K562 (cell line): Measurements from ENCODE around the gene PNPLA7. TPM values are rescaled to one million over a fixed set of nuclear protein-coding genes. Genes with fewer than 3 reads are reported as not detected.

Source experiments
- FOXK1 ChIP-seq: sonication (generic); formaldehyde crosslinking; IDR thresholded peaks from 2 replicates; pipeline ENCODE4 v1.8.0; 2022; ENCODE audit warnings: missing genetic modification reagents, mild to moderate bottlenecking, borderline replicate concordance
- PRMT5 ChIP-seq: sonication (generic); formaldehyde crosslinking; IDR thresholded peaks from 2 replicates; pipeline ENCODE4 v1.5.0; 2020; ENCODE audit warnings: missing genetic modification reagents
- SIN3A ChIP-seq, 2 experiments: fragments of 150-350 bp in 1 of 2; IDR thresholded peaks; 2 replicates each; pipeline ENCODE4 v1.6.1; 2011 to 2016; ENCODE audit warnings: borderline replicate concordance in 2 of 2, low read depth in 2 of 2, low read length in 2 of 2, mild to moderate bottlenecking in 2 of 2, moderate library complexity in 2 of 2; ENCODE audit not compliant: control insufficient read depth in 1 of 2
- ZNF75A ChIP-seq: fragments of 450-650 bp; formaldehyde crosslinking; IDR thresholded peaks from 2 replicates; pipeline ENCODE4 v1.4.0; 2020; ENCODE audit warnings: mild to moderate bottlenecking
- polyA plus RNA-seq, 8 experiments: library from polyadenylated mRNA; depleted of rRNA in 4 of 8; stranded (reverse) in 5 of 8; unstranded in 3 of 8; fragments of >200 nt; fragmentation: Nextera tagmentation in 2 of 8; fragmentation: Illumina TruSeq in 1 of 8; extraction: Ambion mirVana in 2 of 8; extraction: Trizol in 1 of 8; gene quantifications; 2 replicates each; pipeline versions ENCODE4 v1.2.1 to v1.2.3, GENCODE V29; 2011 to 2014; ENCODE audit warnings: inconsistent platforms in 1 of 8, missing spikeins in 1 of 8
- total RNA-seq, 7 experiments: library from RNA; depleted of rRNA in 6 of 7; stranded (reverse); fragments of >200 nt in 6 of 7; fragmentation: Illumina TruSeq in 2 of 7; extraction: Trizol in 2 of 7; gene quantifications; 2 replicates each; pipeline versions ENCODE4 v1.2.1 to v1.2.3, GENCODE V29; 2011 to 2021; ENCODE audit warnings: low replicate concordance in 1 of 7
- TF ChIP-seq, protein P1 (sequence below): fragments of 450-650 bp; IDR thresholded peaks from 2 replicates; pipeline ENCODE4 v1.6.1; 2018; ENCODE audit warnings: mild to moderate bottlenecking, low read depth; ENCODE audit not compliant: partially characterized antibody
- TF ChIP-seq, protein P2 (sequence below): sonication (generic); formaldehyde crosslinking; IDR thresholded peaks from 2 replicates; pipeline ENCODE4 v1.9.0; 2022; ENCODE audit warnings: mild to moderate bottlenecking, missing genetic modification reagents
- TF ChIP-seq, protein P3 (sequence below), 2 experiments: fragments of 450-650 bp in 1 of 2; sonication (generic) in 1 of 2; formaldehyde crosslinking in 1 of 2; IDR thresholded peaks; 2 replicates each; pipeline versions ENCODE4 v1.7.1 to v1.9.0; 2016 to 2022; ENCODE audit warnings: inconsistent platforms in 1 of 2, mild to moderate bottlenecking in 1 of 2, missing genetic modification reagents in 1 of 2
- TF ChIP-seq, protein P4 (sequence below): fragments of 250-450 bp; sonication (Bioruptor Pico); IDR thresholded peaks from 2 replicates; pipeline ENCODE4 v1.4.0; 2020

The PNPLA7 gene
- total and polyA plus RNA-seq, 9 of the 15 experiments (the other 6 are each of a cell fraction or from before 2014, with no cell fraction given), result 0.01 to 0.85 (median 0.19) TPM; not detected in 1

DNA sequence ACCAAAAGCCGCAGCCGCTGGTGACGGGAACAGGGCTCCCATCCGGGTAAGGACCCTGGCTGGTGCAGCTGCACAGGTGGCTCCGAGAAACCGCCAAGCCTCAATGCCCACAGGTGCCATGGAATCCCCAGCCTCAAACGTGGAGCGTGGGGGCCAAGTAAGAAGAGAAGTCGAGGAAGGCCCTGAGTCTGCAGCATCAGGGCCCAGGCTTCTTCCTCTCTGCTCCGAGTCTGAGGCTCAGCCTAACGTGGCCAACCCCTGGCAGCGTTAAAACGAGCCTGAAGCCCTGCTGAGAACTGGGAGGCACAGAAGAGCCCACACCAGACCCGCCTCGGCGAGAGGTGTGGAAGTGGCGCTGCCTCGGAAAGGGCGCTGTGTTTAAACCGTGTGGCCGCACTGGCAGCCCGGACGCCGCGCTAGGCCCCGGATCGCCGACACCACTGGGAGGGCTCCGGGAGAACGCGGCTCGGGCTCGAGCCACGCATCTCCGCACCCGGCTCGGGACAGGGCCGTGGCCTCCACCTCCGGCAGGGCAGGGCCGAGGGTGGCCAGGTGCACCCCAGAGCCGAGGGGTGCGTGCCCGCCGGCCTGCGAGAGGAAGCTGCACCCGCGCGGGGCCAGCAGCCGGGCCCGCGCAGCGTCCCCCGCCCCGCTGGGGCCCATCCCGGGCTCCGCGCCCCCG is 39.4 kb upstream of the PNPLA7 start (continued):
- TF ChIP-seq, protein P1, sequence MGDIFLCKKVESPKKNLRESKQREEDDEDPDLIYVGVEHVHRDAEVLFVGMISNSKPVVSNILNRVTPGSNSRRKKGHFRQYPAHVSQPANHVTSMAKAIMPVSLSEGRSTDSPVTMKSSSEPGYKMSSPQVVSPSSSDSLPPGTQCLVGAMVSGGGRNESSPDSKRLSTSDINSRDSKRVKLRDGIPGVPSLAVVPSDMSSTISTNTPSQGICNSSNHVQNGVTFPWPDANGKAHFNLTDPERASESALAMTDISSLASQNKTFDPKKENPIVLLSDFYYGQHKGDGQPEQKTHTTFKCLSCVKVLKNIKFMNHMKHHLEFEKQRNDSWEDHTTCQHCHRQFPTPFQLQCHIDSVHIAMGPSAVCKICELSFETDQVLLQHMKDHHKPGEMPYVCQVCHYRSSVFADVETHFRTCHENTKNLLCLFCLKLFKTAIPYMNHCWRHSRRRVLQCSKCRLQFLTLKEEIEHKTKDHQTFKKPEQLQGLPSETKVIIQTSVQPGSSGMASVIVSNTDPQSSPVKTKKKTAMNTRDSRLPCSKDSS, result no peak
- TF ChIP-seq, protein P2, sequence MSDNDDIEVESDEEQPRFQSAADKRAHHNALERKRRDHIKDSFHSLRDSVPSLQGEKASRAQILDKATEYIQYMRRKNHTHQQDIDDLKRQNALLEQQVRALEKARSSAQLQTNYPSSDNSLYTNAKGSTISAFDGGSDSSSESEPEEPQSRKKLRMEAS (CRISPR knock-in tag), result peak; percentile 23; the same call in 1 of the 2 replicates
- TF ChIP-seq, protein P3, sequence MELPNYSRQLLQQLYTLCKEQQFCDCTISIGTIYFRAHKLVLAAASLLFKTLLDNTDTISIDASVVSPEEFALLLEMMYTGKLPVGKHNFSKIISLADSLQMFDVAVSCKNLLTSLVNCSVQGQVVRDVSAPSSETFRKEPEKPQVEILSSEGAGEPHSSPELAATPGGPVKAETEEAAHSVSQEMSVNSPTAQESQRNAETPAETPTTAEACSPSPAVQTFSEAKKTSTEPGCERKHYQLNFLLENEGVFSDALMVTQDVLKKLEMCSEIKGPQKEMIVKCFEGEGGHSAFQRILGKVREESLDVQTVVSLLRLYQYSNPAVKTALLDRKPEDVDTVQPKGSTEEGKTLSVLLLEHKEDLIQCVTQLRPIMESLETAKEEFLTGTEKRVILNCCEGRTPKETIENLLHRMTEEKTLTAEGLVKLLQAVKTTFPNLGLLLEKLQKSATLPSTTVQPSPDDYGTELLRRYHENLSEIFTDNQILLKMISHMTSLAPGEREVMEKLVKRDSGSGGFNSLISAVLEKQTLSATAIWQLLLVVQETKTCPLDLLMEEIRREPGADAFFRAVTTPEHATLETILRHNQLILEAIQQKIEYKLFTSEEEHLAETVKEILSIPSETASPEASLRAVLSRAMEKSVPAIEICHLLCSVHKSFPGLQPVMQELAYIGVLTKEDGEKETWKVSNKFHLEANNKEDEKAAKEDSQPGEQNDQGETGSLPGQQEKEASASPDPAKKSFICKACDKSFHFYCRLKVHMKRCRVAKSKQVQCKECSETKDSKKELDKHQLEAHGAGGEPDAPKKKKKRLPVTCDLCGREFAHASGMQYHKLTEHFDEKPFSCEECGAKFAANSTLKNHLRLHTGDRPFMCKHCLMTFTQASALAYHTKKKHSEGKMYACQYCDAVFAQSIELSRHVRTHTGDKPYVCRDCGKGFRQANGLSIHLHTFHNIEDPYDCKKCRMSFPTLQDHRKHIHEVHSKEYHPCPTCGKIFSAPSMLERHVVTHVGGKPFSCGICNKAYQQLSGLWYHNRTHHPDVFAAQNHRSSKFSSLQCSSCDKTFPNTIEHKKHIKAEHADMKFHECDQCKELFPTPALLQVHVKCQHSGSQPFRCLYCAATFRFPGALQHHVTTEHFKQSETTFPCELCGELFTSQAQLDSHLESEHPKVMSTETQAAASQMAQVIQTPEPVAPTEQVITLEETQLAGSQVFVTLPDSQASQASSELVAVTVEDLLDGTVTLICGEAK (IDR thresholded peaks at IDR 0.05), result no peak
- TF ChIP-seq, protein P3 (CRISPR knock-in tag; IDR thresholded peaks at IDR 0.05), result no peak
- TF ChIP-seq, protein P4, sequence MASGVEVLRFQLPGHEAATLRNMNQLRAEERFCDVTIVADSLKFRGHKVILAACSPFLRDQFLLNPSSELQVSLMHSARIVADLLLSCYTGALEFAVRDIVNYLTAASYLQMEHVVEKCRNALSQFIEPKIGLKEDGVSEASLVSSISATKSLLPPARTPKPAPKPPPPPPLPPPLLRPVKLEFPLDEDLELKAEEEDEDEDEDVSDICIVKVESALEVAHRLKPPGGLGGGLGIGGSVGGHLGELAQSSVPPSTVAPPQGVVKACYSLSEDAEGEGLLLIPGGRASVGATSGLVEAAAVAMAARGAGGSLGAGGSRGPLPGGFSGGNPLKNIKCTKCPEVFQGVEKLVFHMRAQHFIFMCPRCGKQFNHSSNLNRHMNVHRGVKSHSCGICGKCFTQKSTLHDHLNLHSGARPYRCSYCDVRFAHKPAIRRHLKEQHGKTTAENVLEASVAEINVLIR (CRISPR knock-in tag), result no peak
- TF ChIP-seq FOXK1 (CRISPR knock-in tag), result no peak
- TF ChIP-seq SIN3A (IDR thresholded peaks at IDR 0.05; ENCODE audit: borderline replicate concordance in 2 of 2, control insufficient read depth in 1 of 2, low read depth in 2 of 2, low read length in 2 of 2), result peak in 1 of 2 experiments; percentile 21; a peak in 2 of 4 replicates
- no peak for TF ChIP-seq ZNF75A (CRISPR knock-in tag)
- TF ChIP-seq PRMT5 (CRISPR knock-in tag), result no peak
